ENCODE results near the gene IRX2. TPM values are rescaled to one million over a fixed set of nuclear protein-coding genes. Genes with fewer than 3 reads are reported as not detected.

The IRX2 gene
- total RNA-seq, 2 experiments from 2014 or later = not detected

GRCh38 chr5:2711446-2712425, 39.7 kb downstream of the IRX2 start:
- Mint-ChIP-seq H3K27me3 (no peaks in the 10 kb centered on the region), H3K4me1 (no peaks in the 10 kb centered on the region), H3K27ac (no peak overlapping the region), H3K36me3 (ENCODE audit: low read depth) (no peaks in the 10 kb centered on the region), H3K4me3 (no peak overlapping the region), H3K9me3 (no peaks in the 10 kb centered on the region)
- ChIA-PET CTCF (no interaction called here), POLR2A (no interaction called here)
- no peak for DNase-seq

- Mint-ChIP-seq H3K27ac (no peak overlapping the region), H3K4me1 (no peaks in the 10 kb centered on the region), H3K9me3 (no peaks in the 10 kb centered on the region), H3K36me3 (ENCODE audit: low read depth) (no peaks in the 10 kb centered on the region), H3K27me3 (no peaks in the 10 kb centered on the region), H3K4me3 (no peak overlapping the region)
- POLR2A ChIA-PET = no interaction called here
- no peak for DNase-seq
- CTCF ChIA-PET = no interaction called here
These were observed 40.6 kb downstream of the IRX2 start for GRCh38 chr5:2710910-2711309.

- Mint-ChIP-seq H3K27ac (no peak overlapping the region), H3K9me3 (no peaks in the 10 kb centered on the region), H3K27me3 (no peaks in the 10 kb centered on the region), H3K4me3 (no peak overlapping the region), H3K36me3 (ENCODE audit: low read depth) (no peaks in the 10 kb centered on the region), H3K4me1 (no peaks in the 10 kb centered on the region)
- POLR2A ChIA-PET = no interaction called here
- DNase-seq = no peak
- CTCF ChIA-PET = no interaction called here
These were observed 41.3 kb downstream of the IRX2 start for GRCh38 chr5:2709976-2710689.

DNA sequence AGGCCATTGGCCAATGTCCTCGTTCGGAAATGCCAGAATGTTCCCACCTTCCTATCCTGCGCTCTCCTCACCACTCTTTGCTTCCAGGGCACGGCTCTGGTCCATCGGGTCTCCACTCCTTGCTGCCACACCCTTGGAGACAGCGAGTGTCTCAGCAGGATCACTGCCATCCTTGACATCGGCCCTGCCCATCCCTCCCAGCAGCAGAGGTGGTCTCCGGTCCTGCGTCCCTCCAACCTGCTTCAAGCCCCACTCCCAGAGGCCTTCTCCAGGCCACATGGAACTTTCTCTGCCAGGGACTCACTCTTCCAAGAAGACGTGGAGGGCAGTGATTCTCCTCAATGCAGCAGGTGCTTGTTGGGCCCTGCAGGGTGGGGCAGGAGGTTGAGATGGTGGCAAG, 42.7 kb downstream of the IRX2 start:
- no peak for DNase-seq
- Mint-ChIP-seq H3K36me3 (ENCODE audit: low read depth) (no peaks in the 10 kb centered on the region), H3K4me3 (no peak overlapping the region), H3K27me3 (no peaks in the 10 kb centered on the region), H3K4me1 (no peaks in the 10 kb centered on the region), H3K27ac (no peak overlapping the region), H3K9me3 (no peaks in the 10 kb centered on the region)
- POLR2A ChIA-PET = no interaction called here
- CTCF ChIA-PET = no interaction called here

DNA sequence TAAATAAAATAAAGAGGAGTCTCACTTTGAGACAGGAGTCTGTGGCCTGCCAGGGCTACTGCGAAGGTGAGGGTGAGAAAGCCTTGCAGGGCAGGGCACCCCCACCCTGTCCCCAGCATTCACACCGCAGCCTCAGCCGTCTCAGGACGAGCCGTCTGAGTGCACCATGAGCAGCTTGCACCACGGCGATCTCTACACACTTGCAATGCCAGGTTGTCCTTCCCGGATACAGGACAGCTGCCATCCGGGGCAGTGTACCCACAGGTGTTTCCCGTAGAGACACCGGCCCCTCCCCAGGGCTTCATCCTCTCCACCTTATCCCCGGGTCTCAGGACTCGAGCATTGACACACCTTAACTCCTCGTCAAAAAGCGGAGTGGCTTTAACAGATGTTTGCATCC, 43.3 kb downstream of the IRX2 start:
- Mint-ChIP-seq H3K27ac (no peak overlapping the region), H3K36me3 (ENCODE audit: low read depth) (no peaks in the 10 kb centered on the region), H3K4me3 (no peak overlapping the region), H3K27me3 (no peaks in the 10 kb centered on the region), H3K4me1 (no peaks in the 10 kb centered on the region), H3K9me3 (no peaks in the 10 kb centered on the region)
- ChIA-PET POLR2A (no interaction called here), CTCF (no interaction called here)
- no peak for DNase-seq

DNA sequence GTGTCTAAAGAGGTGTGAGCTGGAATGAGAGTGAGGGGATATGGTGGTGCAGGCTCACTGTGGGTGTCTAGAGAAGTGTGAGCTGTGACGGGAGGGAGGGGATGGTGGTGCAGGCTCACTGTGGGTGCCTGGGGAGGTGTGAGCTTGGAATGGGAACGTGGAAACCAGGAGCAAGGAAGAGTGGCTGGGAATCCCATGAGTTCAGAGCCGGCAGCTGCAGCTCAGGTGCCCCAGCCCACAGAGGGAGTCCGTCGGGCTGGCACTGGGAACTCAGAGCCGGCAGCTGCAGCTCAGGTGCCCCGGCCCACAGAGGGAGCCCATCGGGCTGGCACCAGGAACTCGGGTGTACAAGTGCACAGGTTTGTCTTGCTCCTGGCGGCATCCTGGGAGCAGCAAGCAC, 45.6 kb downstream of the IRX2 start:
- no peak overlapping the region for H3K4me3 Mint-ChIP-seq
- DNase-seq = no peak
- ChIA-PET CTCF (no interaction called here), POLR2A (no interaction called here)
- H3K27ac Mint-ChIP-seq = no peak overlapping the region
- H3K9me3 Mint-ChIP-seq = peaks cover 1% of the 10 kb centered on the region
- H3K36me3 Mint-ChIP-seq (ENCODE audit: low read depth) = no peaks in the 10 kb centered on the region
- H3K4me1 Mint-ChIP-seq = no peaks in the 10 kb centered on the region
- no peaks in the 10 kb centered on the region for H3K27me3 Mint-ChIP-seq

- ChIA-PET POLR2A (no interaction called here), CTCF (no interaction called here)
- no peak overlapping the region for H3K4me3 Mint-ChIP-seq
- H3K9me3 Mint-ChIP-seq = peaks cover 3% of the 10 kb centered on the region
- no peak for DNase-seq
- no peaks in the 10 kb centered on the region for H3K36me3 Mint-ChIP-seq (ENCODE audit: low read depth)
- H3K4me1 Mint-ChIP-seq = no peaks in the 10 kb centered on the region
- no peak overlapping the region for H3K27ac Mint-ChIP-seq
- no peaks in the 10 kb centered on the region for H3K27me3 Mint-ChIP-seq
These were observed 46.5 kb downstream of the IRX2 start for GRCh38 chr5:2704806-2705645.

DNA sequence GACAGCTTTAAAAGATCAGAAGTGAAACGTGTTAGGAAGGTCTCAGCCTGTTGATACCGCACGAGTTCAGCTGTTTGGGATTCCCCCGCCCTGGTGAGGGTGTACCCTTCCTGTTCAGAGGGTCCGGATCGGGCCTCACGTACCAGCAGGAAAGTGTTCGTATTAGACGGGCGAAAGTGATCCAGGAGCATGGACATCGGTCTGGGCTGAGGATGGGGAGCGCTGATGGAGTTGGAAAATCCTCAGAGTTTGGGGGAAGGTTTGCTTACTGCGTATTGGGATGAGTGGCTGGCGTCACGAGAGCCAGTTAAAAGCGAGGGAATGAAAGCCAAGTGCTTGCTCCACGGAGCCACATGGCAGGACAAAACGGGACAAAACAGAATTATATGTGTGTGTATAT, 47.4 kb downstream of the IRX2 start:
- H3K27ac Mint-ChIP-seq = no peak overlapping the region
- POLR2A ChIA-PET = no interaction called here

DNA sequence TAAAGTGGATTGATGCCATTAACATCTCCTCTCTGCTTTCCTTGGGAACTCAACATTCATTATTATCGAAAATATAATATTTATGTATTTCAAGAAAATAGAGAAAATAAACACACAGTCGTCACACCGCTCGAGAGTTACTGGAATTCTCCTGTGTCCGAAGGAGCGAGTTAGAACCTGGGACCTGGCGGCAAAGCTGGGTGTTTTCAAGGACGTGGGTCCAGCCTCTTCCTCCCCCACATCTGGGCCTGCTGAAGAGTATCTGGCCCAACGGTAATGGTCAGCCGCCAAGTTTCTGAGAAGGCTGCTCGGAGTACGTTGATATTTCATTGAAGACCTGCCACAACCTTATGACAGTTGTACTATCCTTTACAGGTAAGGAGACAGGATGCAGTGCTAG, 47.9 kb downstream of the IRX2 start:
- Mint-ChIP-seq H3K36me3 (ENCODE audit: low read depth) (no peaks in the 10 kb centered on the region), H3K4me3 (no peak overlapping the region), H3K4me1 (no peaks in the 10 kb centered on the region), H3K27me3 (no peaks in the 10 kb centered on the region), H3K9me3 (peaks cover 5% of the 10 kb centered on the region), H3K27ac (no peak overlapping the region)
- POLR2A ChIA-PET = no interaction called here
- no peak for DNase-seq
- CTCF ChIA-PET = no interaction called here

More for the DNA sequence above, 47.4 kb downstream of the IRX2 start:
- Mint-ChIP-seq H3K4me3 (no peak overlapping the region), H3K9me3 (peaks cover 3% of the 10 kb centered on the region), H3K36me3 (ENCODE audit: low read depth) (no peaks in the 10 kb centered on the region), H3K4me1 (no peaks in the 10 kb centered on the region), H3K27me3 (no peaks in the 10 kb centered on the region)
- DNase-seq = no peak
- CTCF ChIA-PET = no interaction called here

DNA sequence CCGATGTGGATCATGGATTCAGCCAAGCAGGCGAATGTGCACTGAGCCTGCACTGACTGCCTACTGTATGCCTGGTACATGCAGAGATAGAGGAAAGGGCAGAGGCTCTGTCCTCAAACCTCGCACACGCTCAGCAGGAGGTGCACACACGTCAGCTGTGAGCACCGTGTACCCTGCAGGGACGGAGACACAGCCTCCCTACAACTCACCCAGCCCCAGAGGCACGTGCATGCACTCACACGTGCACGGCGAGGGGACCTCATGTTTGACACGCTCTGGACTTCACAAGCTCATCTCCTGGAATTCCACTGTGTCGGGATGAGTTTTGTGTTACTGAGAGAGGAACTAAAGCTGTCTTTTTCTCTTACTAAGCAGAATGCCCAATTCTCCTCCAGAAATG, 48.4 kb downstream of the IRX2 start:
- DNase-seq = no peak
- CTCF ChIA-PET = no interaction called here
- POLR2A ChIA-PET = no interaction called here
- no peaks in the 10 kb centered on the region for H3K27me3 Mint-ChIP-seq
- H3K36me3 Mint-ChIP-seq (ENCODE audit: low read depth) = no peaks in the 10 kb centered on the region
- peaks cover 5% of the 10 kb centered on the region for H3K9me3 Mint-ChIP-seq
- no peak overlapping the region for H3K4me3 Mint-ChIP-seq
- no peak overlapping the region for H3K27ac Mint-ChIP-seq
- H3K4me1 Mint-ChIP-seq = no peaks in the 10 kb centered on the region

DNA sequence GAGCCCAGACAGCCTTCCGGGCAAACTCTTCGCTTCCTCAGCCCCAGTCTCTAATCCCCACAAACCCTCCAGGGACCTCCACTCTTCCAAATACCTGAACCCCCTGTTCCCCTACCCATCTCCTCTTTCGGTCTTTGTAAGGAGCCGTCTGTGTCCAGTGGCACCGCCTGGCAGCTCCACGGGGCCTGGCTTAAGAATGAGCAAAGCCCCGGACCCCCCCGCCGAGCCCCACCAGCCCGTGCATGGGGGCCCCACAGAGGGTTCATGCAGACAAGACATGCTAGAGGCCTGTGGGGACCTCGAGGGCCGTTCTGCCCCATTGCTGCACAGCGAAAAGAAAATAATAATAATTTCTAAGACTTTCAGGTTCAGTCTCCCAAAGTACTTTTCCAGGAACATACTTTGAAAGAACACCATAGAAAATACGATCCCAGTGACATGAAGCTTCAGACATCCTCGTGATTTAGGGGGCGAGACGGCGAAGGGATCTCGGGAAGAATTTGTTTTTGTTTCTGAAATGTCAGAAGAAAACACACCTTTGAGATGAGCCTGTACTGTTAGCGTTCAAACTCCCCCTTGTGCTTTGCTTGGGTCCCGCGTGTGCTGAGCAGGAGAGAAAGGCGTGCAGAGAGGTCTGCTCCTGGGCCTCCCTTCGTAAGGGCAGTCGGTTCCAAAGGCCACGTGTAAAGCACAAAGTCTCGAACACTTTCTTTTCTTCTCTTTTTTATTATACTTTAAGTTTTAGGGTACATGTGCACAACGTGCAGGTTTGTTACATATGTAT, 49.2 kb downstream of the IRX2 start:
- H3K4me1 Mint-ChIP-seq = no peaks in the 10 kb centered on the region
- POLR2A ChIA-PET = no interaction called here

GRCh38 chr5:2701592-2701991, 49.9 kb downstream of the IRX2 start:
- POLR2A ChIA-PET = interaction anchor here (0.7 kb wide), 1 partner anchor 8 kb away, joined by 3 read pairs; no protein-coding TSS in a partner anchor
- Mint-ChIP-seq H3K4me1 (no peaks in the 10 kb centered on the region), H3K27ac (no peak overlapping the region), H3K9me3 (peaks cover 5% of the 10 kb centered on the region), H3K27me3 (no peaks in the 10 kb centered on the region), H3K36me3 (ENCODE audit: low read depth) (no peaks in the 10 kb centered on the region), H3K4me3 (no peak overlapping the region)
- DNase-seq = no peak
- CTCF ChIA-PET = no interaction called here

More for the DNA sequence above, 49.2 kb downstream of the IRX2 start:
- Mint-ChIP-seq H3K36me3 (ENCODE audit: low read depth) (no peaks in the 10 kb centered on the region), H3K27ac (no peak overlapping the region), H3K27me3 (no peaks in the 10 kb centered on the region), H3K9me3 (peaks cover 5% of the 10 kb centered on the region), H3K4me3 (no peak overlapping the region)
- no peak for DNase-seq
- CTCF ChIA-PET = no interaction called here

All from activated CD4-positive, alpha-beta T cell treated with anti-CD3 and anti-CD28 coated beads, Interleukin-2, amount 10 ng/mL, durations not matched to agents 7 days and 5 days (primary cell).